Pons (tissue), 1 donor: ENCODE measurements around the gene TMEM30A.

Experiments
- DNase-seq: peaks from one replicate; pipeline ENCODE4 v3.0.0-alpha.2; 2016; ENCODE audit warnings: low spot score

Gene TMEM30A

DNA sequence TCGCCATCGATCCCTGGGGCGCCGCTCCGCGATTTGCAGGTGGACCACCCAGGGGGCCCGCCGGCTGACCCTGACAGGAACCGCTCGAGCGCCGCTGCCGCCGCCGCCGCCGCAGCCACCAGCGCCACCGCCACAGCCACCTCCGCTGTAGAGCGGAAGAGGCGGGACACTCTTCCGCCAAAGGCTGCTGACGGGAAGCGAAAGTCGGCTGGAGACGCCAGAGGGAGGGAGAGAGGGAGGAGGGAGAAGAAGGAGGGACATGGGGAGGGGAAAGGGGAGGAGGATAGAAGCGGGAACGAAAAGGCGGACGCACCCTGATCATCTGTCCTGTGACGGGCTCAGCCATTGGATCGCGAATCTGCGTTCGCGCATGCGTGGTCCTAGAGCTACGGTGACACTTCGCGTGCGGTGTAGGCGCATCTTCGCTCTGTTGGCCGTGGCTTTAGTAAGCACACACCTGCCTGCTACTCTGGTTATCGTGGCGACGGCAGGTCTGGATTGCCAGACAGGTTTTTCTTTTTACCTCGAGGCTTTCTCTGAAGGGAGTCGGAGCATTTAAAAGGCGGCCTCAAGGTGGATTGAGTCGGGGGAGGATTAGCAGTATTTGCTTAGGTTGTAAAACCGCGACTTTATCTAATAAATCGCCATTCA lies at the start of gene TMEM30A:
Gene TMEM30A (minus strand): TSS at position 161 of the 651 bp plus-strand sequence. CDS start 154 bp downstream, at position 7.
- DNase-seq = peak; percentile 100

DNA sequence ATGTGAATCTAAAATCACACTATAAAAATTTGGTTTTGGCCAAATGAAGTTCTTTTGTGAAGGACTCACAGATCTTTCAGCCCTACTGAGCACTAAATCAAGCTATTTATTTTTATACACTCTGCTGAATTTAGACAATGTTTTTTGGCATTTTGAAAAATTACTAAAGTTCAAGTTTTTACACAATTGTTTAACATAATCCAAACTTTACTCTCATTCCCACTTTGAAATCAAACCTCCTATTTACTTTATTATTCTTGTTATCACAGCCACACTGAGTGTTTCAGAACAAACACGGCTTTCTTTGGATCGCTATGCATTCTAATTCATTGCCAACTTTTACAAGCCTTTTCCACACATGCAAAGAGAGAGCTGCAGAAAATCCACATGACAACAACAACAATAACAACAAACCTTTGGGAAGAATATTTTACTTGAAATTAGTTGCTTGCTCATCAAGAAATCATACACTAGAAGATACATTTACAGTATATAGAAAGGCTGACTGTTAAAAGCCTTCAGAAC lies 49.1 kb upstream of the TMEM30A start:
- peak; percentile 64 for DNase-seq

DNA sequence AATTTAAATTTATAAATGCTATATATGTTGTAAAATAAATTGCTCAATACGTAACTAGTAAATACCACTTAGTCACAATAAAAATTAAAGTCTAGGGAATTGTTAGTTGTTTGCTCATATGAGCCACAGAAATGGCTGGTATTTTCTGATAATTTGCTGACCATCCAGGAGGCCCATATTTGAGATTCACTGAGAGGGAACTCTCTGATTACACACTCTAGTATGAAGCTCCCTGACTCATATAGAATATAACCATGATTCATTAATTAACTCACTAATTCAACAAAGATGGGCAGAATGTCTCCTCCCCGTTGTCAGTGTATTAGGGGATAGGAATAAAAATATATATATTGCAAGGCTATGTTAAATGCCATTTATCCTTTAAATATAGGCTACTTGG lies 46.6 kb upstream of the TMEM30A start:
- no peak for DNase-seq

- no peak for DNase-seq
Measured at GRCh38 chr6:75329703-75330102, 45.1 kb upstream of the TMEM30A start.

DNA sequence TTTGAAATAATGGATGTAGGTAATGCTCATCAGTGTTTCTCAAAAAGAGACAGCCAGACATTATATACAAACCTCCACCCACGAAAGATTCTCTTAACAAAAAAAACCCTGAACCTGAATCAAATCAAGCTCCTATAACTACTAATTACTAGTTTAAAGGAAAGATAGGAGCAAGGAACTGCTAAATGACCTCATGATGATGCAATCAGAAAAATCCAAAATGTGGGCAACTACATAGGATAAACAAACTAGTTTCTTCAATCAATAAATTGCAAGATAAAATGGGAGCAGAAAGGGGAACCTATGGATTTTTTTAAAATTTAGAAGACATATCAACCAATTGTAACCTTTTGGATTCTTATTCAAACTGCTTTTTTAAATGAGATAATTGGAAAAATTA lies 43.2 kb upstream of the TMEM30A start:
- no peak for DNase-seq

- DNase-seq = no peak
Measured at GRCh38 chr6:75326557-75327258, 42.1 kb upstream of the TMEM30A start.

- DNase-seq = no peak
Measured at GRCh38 chr6:75318900-75319299, 34.3 kb upstream of the TMEM30A start.

GRCh38 chr6:75317503-75318206 lies 33.1 kb upstream of the TMEM30A start:
- no peak for DNase-seq

GRCh38 chr6:75315978-75316377 lies 31.4 kb upstream of the TMEM30A start:
- no peak for DNase-seq

DNA sequence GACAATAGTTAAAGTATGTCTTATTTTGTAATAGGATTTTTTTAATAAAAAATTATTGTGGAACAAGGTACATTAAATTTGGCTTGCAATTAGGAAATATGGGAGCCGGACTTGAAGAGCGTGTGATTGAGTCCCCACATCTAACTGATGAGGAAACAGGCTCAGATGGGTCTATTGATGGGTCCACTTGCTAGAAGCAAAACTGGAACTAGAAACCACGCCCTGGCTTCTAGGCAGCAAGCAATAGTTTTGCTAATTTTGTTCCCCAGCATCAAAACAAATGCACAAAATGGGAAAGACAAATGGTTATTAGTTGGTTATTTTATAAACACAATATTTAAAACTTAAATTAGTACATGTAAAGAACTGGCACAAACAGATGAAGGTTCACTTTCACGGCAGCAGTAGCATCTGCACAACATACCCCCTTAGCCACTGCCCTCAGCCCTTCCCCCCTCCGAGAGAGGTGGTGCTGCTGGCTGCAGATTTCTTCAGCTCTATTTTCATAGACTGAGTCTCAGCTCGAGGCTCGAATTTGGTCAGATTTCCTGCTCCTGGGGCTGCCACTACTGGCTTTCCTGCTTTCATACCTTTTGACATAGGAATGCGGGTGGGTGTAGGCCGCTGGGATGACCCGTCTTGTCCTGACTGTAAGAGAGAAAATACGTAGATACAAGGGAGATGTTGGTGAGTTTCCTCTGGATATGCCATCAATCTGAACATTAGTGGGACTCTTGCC lies 23.8 kb upstream of the TMEM30A start:
- DNase-seq = no peak

DNA sequence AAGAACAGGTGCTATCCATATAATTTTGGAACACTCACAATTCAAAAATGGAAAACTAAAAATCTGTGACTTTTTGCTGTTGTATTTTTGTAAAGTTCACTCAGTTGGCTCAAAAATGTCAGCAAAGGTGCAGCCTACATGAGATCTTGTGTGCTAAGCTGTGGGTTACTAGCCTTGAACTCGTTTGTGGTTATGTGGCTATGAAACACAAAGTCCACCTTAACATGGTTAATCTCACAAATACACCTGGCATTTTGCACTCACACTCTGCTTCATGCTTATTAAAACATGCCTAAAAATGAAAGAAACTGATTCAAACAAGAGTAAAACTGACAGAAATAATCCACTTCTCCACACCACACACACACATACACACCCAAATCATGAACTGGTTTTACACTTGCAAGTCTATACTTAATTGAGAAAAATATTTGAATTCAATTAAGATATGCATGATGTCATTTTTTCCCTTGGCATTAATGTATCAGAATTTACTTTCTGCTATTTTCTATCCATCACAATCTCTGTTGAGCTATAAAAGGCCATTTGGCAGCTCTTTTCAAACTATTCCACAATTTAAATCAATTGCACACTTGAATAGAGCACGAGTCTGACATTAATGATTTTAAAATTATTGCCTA lies 22.9 kb upstream of the TMEM30A start:
- DNase-seq = no peak

DNA sequence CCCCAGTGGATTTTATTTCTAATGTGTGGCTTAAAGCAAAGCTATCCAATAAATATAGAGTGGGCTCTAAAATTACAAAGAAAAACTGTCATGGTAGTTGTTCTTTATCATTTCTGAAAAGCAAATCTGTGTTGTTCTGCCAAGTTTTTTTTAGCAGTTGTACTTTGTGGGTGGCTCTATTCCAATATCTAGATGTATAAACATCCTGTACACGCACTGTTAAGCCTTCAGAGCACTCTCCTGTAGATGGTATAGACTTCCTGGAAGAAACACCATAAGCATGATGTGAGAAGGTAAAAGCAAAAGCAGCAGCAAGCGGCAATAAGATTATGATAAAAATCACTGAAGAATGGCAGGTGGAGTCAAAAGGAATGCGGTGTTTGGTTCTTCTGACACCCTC lies 21.5 kb upstream of the TMEM30A start:
- DNase-seq = no peak

DNA sequence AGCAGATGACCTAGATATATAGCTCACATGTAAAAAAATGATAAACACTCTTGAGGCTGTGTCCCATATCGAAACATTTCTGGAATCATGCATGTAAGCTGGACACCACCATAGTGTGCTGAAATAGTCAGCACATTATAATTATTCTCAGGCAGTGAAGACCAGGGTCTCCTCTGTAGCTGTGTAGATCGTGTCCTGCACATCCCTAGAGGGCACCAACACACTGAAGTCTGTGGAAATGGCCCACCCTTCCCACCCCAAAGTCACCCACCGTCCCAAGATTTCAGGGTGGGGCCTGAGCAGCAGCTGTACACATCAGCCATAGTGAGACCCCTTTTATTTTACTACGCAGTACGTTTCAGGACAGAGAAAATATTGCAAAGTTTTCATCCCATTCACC lies 21.0 kb upstream of the TMEM30A start:
- no peak for DNase-seq

DNA sequence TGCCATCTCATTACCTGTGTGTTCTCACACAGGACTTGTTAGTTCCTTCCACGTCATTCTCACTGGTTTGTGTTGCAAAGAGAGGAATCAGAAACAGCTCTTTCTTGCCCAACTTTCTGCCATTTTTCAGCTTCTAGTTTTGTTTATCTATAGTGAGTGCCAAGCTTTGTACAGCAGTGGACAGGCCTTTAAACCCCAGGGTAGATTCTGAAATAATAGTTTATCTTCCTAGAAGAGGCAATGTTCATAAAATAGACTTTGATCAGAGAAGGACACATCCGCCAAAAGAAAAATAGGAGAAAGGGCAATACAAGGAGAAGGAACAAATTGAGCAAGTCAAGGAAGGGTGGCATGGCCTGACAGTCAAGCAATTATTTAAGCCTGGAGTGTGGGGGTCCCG lies 17.7 kb upstream of the TMEM30A start:
- DNase-seq = no peak

GRCh38 chr6:75301537-75301936 lies 16.9 kb upstream of the TMEM30A start:
- no peak for DNase-seq

GRCh38 chr6:75301088-75301487 lies 16.5 kb upstream of the TMEM30A start:
- no peak for DNase-seq

GRCh38 chr6:75300531-75300855 lies 15.9 kb upstream of the TMEM30A start:
- no peak for DNase-seq

GRCh38 chr6:75299801-75300530 lies 15.4 kb upstream of the TMEM30A start:
- no peak for DNase-seq

DNA sequence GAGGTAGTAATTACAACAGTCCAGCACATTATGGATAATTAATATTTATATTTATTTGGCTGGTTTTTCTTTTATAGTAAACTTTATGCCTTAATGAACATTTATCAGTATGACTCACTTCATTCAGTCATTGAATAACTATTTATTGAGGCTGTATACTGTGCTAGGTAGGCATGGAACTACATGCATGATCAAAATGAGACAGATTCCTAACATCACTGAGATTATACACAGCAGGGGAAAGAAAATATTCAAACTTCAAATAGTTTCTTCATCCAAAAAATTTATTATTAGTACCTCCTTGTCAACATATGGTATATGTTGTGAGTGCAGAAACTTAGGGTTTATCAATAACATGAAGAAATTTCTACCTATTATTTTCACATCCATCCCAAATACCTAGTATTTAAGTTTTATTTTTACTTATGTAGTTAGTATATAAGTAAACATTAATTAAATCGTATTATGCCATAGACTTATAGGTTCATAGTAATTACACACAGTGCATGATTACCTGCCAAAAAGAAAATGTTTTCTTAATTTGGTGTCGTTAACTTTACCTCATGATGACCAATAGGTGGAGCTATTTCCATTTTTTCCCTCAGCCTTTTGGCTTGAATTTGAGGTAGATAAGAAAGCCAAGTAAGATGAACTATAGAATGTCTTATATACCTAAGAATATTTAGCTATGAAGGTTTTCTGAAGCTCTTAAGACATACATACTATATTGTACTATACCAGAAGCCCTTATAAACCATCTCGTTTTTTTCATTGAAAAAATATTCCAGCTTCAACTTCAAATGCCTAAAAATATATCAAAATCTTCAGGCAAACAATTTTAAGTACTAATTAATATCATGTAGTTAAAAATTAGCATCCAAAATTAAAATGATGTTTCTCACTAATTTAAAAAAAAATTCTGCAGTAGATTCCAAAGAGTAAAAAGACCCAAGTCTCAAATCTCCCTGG lies 12.5 kb upstream of the TMEM30A start:
- DNase-seq = peak; percentile 90

- no peak for DNase-seq
Measured at GRCh38 chr6:75292555-75292954, 8.0 kb upstream of the TMEM30A start.
